Naive thymus-derived CD8-positive, alpha-beta T cell (primary cell): ENCODE measurements around the gene SAMD8. TPM values are rescaled to one million over a fixed set of nuclear protein-coding genes. Genes with fewer than 3 reads are reported as not detected.

Experiments used
- ATAC-seq, 2 donors: fragments of 150-1000 bp; cut with Tn5 transposase in 1 of 2; sonication (Bioruptor Pico), chemical (Tn5 transposase) in 1 of 2; 1 replicate in 1 of 2; 2 replicates in 1 of 2; pipeline ENCODE4 v1.10.0; 2021; ENCODE audit warnings: mild to moderate bottlenecking in 2 of 2, moderate library complexity in 2 of 2
- POLR2A ChIA-PET: fragments of 350-600 bp; sonication (Branson Sonifier 250); formaldehyde crosslinking; loops from one replicate; lab custom pipeline; 2021; ENCODE audit warnings: antibody characterized with exemption; lab: Charles Lee
- DNase-seq, 10 donors: peaks; one replicate each; pipeline versions ENCODE4 v3.0.0 to v3.0.0-alpha.2; 2020 to 2022
- H3K27ac Mint-ChIP-seq, 10 donors: one replicate each; pipeline ENCODE4 v1.8.0; 2020 to 2022; ENCODE audit warnings: mild to moderate bottlenecking in 10 of 10, mixed read lengths in 10 of 10, moderate library complexity in 4 of 10, inconsistent platforms in 1 of 10
- H3K27me3 Mint-ChIP-seq, 5 donors: one replicate each; pipeline ENCODE4 v1.8.0; 2021 to 2022; ENCODE audit warnings: mixed read lengths in 5 of 5
- H3K36me3 Mint-ChIP-seq, 3 donors: one replicate each; pipeline ENCODE4 v1.8.0; 2020 to 2022; ENCODE audit warnings: mixed read lengths in 3 of 3, mild to moderate bottlenecking in 2 of 3, inconsistent platforms in 1 of 3
- H3K4me1 Mint-ChIP-seq, 4 donors: one replicate each; pipeline ENCODE4 v1.8.0; 2021 to 2022; ENCODE audit warnings: mixed read lengths in 4 of 4
- H3K4me3 Mint-ChIP-seq, 10 donors: one replicate each; pipeline ENCODE4 v1.8.0; 2020 to 2022; ENCODE audit warnings: mild to moderate bottlenecking in 10 of 10, mixed read lengths in 10 of 10, moderate library complexity in 6 of 10, inconsistent platforms in 1 of 10
- H3K9me3 Mint-ChIP-seq, 9 donors: one replicate each; pipeline ENCODE4 v1.8.0; 2020 to 2022; ENCODE audit warnings: mixed read lengths in 9 of 9, mild to moderate bottlenecking in 3 of 9, inconsistent platforms in 1 of 9, moderate library complexity in 1 of 9
- polyA plus RNA-seq, 3 donors: library from polyadenylated mRNA; unstranded; fragments of 300-500 nt; fragmentation: Illumina TruSeq; gene quantifications; one replicate each; pipeline ENCODE4 v1.2.3, GENCODE V29; 2021
- total RNA-seq, 8 experiments: library from RNA in 2 of 8; stranded (reverse) in 2 of 8; gene quantifications; one replicate each; pipeline ENCODE4 v1.2.3 and lab custom pipeline; 2021 to 2026

SAMD8 gene
- total and polyA plus RNA-seq, 5 experiments from 2014 or later: 6.3 to 23.9 (median 10.6) TPM

DNA sequence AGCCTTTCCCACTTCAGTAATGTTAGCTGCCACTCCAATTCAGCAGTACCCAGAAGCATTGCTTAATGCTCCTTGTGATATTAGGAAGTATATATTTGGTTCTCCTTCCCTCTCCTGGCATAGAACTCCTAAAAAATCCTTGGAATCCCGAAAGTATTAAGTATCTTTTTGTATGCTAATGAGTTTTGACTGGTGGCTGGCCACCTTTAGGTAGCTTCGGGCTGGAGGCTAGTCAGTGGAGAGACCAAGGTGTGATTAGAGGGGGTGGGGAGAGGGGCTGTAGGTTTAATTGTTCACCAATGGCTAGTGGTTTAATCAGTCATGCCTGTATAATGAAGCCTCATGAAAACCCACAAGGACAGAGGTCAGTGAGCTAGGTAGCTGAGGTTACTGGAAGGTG lies 112.1 kb downstream of the SAMD8 start:
- POLR2A ChIA-PET: interaction anchor here (2.1 kb wide), 1 partner anchor 14 kb away, joined by 13 read pairs; the partner anchor contains the start of gene VDAC2
- Mint-ChIP-seq H3K9me3 (no peaks in the 10 kb centered on the region), H3K4me3 (no peak overlapping the region), H3K27me3 (no peaks in the 10 kb centered on the region), H3K27ac (peak overlapping the region in 8 of 10 donors; percentile 35 to 74 (median 42)), H3K4me1 (peaks cover 18 to 62% (median 55%) of the 10 kb centered on the region in 4 donors), H3K36me3 (peaks cover 0 to 96% (median 14%) of the 10 kb centered on the region in 3 donors)
- no peak for ATAC-seq
- DNase-seq: no peak

DNA sequence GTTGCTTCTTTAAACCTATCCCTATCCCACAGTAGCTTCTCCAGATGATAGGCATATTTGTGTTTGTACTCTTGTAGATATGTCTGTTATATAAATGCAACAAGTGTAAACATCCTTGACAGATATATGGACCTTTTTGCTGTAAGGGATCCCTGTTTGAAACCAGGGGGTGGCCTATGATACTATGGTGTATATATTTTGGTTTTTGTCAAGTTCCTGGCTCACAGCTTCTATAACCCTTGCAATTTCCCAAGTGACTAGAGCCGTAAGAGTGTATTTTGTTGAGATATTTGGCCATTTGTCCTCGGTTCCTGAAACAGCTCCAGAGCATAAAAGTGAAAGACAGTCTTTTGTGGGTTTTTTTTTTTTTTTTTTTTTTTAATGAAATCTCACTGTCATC lies 114.6 kb downstream of the SAMD8 start:
- ATAC-seq (no peak), DNase-seq (no peak)
- Mint-ChIP-seq H3K4me1 (peaks cover 24 to 66% (median 59%) of the 10 kb centered on the region in 4 donors), H3K4me3 (peak overlapping the region in 2 of 10 donors; percentile 9 to 34), H3K36me3 (peaks cover 5 to 95% (median 16%) of the 10 kb centered on the region in 3 donors), H3K27ac (peak overlapping the region; percentile 6 to 84 (median 68)), H3K27me3 (no peaks in the 10 kb centered on the region), H3K9me3 (no peaks in the 10 kb centered on the region)
- POLR2A ChIA-PET: interaction anchor here (0.6 to 2.2 kb wide), 5 partner anchors 9 to 959 kb away, joined by 3 to 16 read pairs (median 4); partner anchors contain the start of gene VDAC2

DNA sequence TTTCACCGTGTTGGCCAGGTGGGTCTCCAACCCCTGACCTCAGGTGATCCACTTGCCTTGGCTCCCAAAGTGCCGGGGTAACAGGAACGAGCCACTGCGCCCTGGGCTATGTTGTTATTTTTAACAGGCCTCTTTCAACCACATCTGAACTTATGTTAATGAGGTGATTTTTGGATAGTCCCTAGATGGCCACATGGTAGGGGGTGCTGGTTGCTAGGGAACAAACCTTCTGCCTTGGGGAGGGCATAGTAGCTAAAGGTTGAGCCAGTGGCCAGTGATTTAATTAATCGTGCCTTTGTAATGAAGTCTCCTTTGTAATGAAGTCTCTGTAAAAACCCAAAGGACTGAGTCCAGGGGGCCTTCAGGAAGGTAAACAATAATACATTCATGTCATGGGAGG lies 115.2 kb downstream of the SAMD8 start:
- Mint-ChIP-seq H3K36me3 (peaks cover 5 to 95% (median 17%) of the 10 kb centered on the region in 3 donors), H3K27ac (peak overlapping the region in 9 of 10 donors; percentile 28 to 83 (median 59)), H3K4me1 (peaks cover 24 to 65% (median 59%) of the 10 kb centered on the region in 4 donors)

DNA sequence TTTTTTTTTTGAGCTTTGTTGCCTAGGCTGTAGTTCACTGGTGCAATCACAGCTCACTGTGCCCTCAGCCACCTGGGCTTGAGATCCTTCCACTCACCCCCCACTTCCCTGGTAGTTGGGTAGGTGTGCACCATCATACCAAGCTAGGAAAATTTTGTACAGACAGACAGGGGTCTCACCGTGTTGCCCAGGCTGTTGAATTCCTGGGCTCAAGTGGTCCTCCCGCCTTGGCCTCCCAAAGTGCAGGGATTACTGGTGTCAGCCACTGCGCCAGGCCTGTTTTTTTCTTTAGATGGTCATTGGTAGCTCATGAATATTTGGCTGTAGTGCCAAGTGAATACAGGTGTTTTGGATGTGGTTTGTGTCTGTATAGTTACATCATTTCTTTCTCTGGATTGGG lies 116.8 kb downstream of the SAMD8 start:
- no peaks in the 10 kb centered on the region for H3K9me3 Mint-ChIP-seq
- peaks cover 5 to 90% (median 15%) of the 10 kb centered on the region in 3 donors for H3K36me3 Mint-ChIP-seq
- ATAC-seq: no peak
- POLR2A ChIA-PET: interaction anchor here (0.7 to 2.2 kb wide), 2 partner anchors 18 to 33 kb away, joined by 3 to 8 read pairs; partner anchors contain the start of gene VDAC2
- no peak for DNase-seq
- H3K27me3 Mint-ChIP-seq: no peaks in the 10 kb centered on the region
- no peak overlapping the region for H3K4me3 Mint-ChIP-seq
- peak overlapping the region in 9 of 10 donors; percentile 58 to 88 (median 78) for H3K27ac Mint-ChIP-seq
- H3K4me1 Mint-ChIP-seq: peaks cover 24 to 63% (median 54%) of the 10 kb centered on the region in 4 donors

More for the DNA sequence above, 115.2 kb downstream of the SAMD8 start:
- Mint-ChIP-seq H3K27me3 (no peaks in the 10 kb centered on the region), H3K9me3 (no peaks in the 10 kb centered on the region), H3K4me3 (no peak overlapping the region)
- DNase-seq (no peak), ATAC-seq (no peak)
- POLR2A ChIA-PET: interaction anchor here (0.6 to 2.2 kb wide), 3 partner anchors 17 to 119 kb away, joined by 4 to 16 read pairs (median 6); no protein-coding TSS in a partner anchor

GRCh38 chr10:75228834-75229233 lies 117.4 kb downstream of the SAMD8 start:
- H3K36me3 Mint-ChIP-seq: peaks cover 5 to 86% (median 15%) of the 10 kb centered on the region in 3 donors
- DNase-seq (no peak), ATAC-seq (no peak)
- no peaks in the 10 kb centered on the region for H3K27me3 Mint-ChIP-seq
- POLR2A ChIA-PET: interaction anchor here (0.7 to 2.2 kb wide), 2 partner anchors 19 to 34 kb away, joined by 3 to 8 read pairs; partner anchors contain the start of gene VDAC2
- no peaks in the 10 kb centered on the region for H3K9me3 Mint-ChIP-seq
- peak overlapping the region; percentile 34 to 88 (median 77) for H3K27ac Mint-ChIP-seq
- no peak overlapping the region for H3K4me3 Mint-ChIP-seq
- peaks cover 23 to 61% (median 52%) of the 10 kb centered on the region in 4 donors for H3K4me1 Mint-ChIP-seq

GRCh38 chr10:75229971-75230370 lies 118.5 kb downstream of the SAMD8 start:
- ATAC-seq: no peak
- DNase-seq: no peak
- Mint-ChIP-seq H3K9me3 (no peaks in the 10 kb centered on the region), H3K4me1 (peaks cover 12 to 50% (median 41%) of the 10 kb centered on the region in 4 donors), H3K27me3 (peaks cover 0 to 1% (median 0%) of the 10 kb centered on the region in 5 donors), H3K27ac (peak overlapping the region in 8 of 10 donors; percentile 29 to 97 (median 74)), H3K4me3 (no peak overlapping the region), H3K36me3 (peaks cover 5 to 74% (median 13%) of the 10 kb centered on the region in 3 donors)
- POLR2A ChIA-PET: interaction anchor here (1.5 to 8.8 kb wide), 3 partner anchors 19 to 119 kb away, joined by 3 to 132 read pairs (median 18); partner anchors contain the start of genes SAMD8 and VDAC2

DNA sequence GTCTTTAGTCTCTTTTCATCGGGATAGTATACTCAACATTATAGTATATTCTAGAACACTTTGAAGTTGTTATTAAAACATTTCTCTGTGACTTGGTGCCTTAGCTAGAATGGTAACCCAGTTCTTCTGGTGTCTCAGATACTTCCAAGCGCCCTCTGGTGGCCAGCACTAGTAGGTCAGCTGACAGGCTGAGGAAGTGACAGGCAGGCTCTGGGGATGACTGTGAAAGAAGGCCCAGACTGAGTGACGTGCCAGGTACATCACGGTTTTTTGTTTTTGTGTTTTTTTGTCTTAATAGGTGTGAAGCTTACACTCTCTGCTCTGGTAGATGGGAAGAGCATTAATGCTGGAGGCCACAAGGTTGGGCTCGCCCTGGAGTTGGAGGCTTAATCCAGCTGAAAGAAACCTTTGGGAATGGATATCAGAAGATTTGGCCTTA lies 119.2 kb downstream of the SAMD8 start:
- Mint-ChIP-seq H3K9me3 (no peaks in the 10 kb centered on the region), H3K4me1 (peaks cover 12 to 43% (median 34%) of the 10 kb centered on the region in 4 donors), H3K27ac (peak overlapping the region; percentile 73 to 97 (median 94)), H3K4me3 (peak overlapping the region in 5 of 10 donors; percentile 0 to 49 (median 29)), H3K27me3 (peaks cover 0 to 1% (median 0%) of the 10 kb centered on the region in 5 donors), H3K36me3 (peaks cover 5 to 68% (median 11%) of the 10 kb centered on the region in 3 donors)
- DNase-seq (peak; percentile 88 to 97 (median 92)), ATAC-seq (peak; percentile 48 to 66)
- POLR2A ChIA-PET: interaction anchor here (1.5 to 8.8 kb wide), 3 partner anchors 19 to 120 kb away, joined by 3 to 132 read pairs (median 18); partner anchors contain the start of genes SAMD8 and VDAC2

Other genes starting within 250 kb of the SAMD8 start
- gene VDAC2, start 99.1 kb downstream of the SAMD8 start, total RNA-seq: 10 to 100 TPM; 86.8 to 93.7 TPM
- gene VDAC2, start 99.1 kb downstream of the SAMD8 start, polyA plus RNA-seq: 100 to 1,000 TPM; 145 to 155 (median 151) TPM
- gene COMTD1, start 124.3 kb downstream of the SAMD8 start, total RNA-seq: 10 to 100 TPM; 13.7 to 16.1 TPM
- 10 to 100 TPM in 1 of 3 donors, 1 to 10 TPM in 2; 8.1 to 26.0 (median 9.4) TPM for gene COMTD1, start 124.3 kb downstream of the SAMD8 start, polyA plus RNA-seq